HG02981 (cell line): ENCODE data around the gene PRPF19.

ENCODE experiments used
- ATAC-seq: cut with Tn5 transposase; IDR thresholded peaks from one replicate; pipeline ENCODE4 v1.9.1; 2021; ENCODE audit warnings: mild to moderate bottlenecking, moderate library complexity; ENCODE audit not compliant: unreplicated experiment

The PRPF19 gene

GRCh38 chr11:60862171-60862570 is 44.2 kb downstream of the PRPF19 start:
- no peak for ATAC-seq

- no peak for ATAC-seq
Measured at GRCh38 chr11:60860943-60861342, 45.4 kb downstream of the PRPF19 start.

GRCh38 chr11:60859616-60860250 is 46.7 kb downstream of the PRPF19 start:
- ATAC-seq = no peak

GRCh38 chr11:60858731-60859464 is 47.5 kb downstream of the PRPF19 start:
- no peak for ATAC-seq

GRCh38 chr11:60858236-60858635 is 48.1 kb downstream of the PRPF19 start:
- no peak for ATAC-seq

GRCh38 chr11:60857378-60858232 is 48.8 kb downstream of the PRPF19 start:
- no peak for ATAC-seq

- no peak for ATAC-seq
Measured at GRCh38 chr11:60855726-60856633, 50.4 kb downstream of the PRPF19 start, which contains the start of gene PTGDR2. PTGDR2 (minus strand) TSS chr11:60855950; CDS start chr11:60853722, 2,228 bp downstream.

GRCh38 chr11:60854847-60855725 is 51.3 kb downstream of the PRPF19 start:
- no peak for ATAC-seq

GRCh38 chr11:60854140-60854846 is 52.1 kb downstream of the PRPF19 start:
- ATAC-seq = no peak

GRCh38 chr11:60852982-60853950 is 53.1 kb downstream of the PRPF19 start:
- ATAC-seq = no peak

GRCh38 chr11:60852117-60852981 is 54.0 kb downstream of the PRPF19 start:
- ATAC-seq = no peak

GRCh38 chr11:60851327-60852104 is 54.9 kb downstream of the PRPF19 start:
- no peak for ATAC-seq

GRCh38 chr11:60849641-60850520 is 56.5 kb downstream of the PRPF19 start:
- no peak for ATAC-seq

- no peak for ATAC-seq
Measured at GRCh38 chr11:60848714-60849151, 57.7 kb downstream of the PRPF19 start.

- no peak for ATAC-seq
Measured at GRCh38 chr11:60847896-60848295, 58.5 kb downstream of the PRPF19 start.
